ENCODE results near the gene HNRNPA3. TPM values are rescaled to one million over a fixed set of nuclear protein-coding genes. Genes with fewer than 3 reads are reported as not detected.

HNRNPA3 gene
- total RNA-seq, 4 donors from 2014 or later: 56.4 to 256 (median 107) TPM

DNA sequence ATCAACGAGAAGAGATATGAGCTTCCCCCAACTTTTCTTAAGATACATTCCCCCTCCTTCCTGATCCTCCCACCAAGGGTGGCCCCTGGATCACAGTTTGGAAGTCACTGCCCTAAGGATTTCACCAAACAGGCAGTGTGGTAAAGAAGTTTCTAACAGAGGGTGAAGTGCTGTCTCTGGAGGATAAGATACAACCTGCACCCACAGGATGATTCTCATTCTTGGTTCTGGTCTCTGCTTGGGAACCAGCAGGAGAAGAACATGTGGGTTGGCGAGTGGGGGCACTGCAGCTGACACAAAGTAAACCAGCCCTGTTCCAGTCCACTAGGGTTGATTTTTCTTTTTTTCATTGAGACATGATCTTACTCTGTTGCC is 42.6 kb downstream of the HNRNPA3 start:
- TF ChIP-seq POLR2A (IDR thresholded peaks at IDR 0.05): no peak
- TF ChIP-seq, protein P1, sequence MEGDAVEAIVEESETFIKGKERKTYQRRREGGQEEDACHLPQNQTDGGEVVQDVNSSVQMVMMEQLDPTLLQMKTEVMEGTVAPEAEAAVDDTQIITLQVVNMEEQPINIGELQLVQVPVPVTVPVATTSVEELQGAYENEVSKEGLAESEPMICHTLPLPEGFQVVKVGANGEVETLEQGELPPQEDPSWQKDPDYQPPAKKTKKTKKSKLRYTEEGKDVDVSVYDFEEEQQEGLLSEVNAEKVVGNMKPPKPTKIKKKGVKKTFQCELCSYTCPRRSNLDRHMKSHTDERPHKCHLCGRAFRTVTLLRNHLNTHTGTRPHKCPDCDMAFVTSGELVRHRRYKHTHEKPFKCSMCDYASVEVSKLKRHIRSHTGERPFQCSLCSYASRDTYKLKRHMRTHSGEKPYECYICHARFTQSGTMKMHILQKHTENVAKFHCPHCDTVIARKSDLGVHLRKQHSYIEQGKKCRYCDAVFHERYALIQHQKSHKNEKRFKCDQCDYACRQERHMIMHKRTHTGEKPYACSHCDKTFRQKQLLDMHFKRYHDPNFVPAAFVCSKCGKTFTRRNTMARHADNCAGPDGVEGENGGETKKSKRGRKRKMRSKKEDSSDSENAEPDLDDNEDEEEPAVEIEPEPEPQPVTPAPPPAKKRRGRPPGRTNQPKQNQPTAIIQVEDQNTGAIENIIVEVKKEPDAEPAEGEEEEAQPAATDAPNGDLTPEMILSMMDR (IDR thresholded peaks at IDR 0.05): no peak
- intact Hi-C loops (cut with DNase I; ENCODE audit: low total_unique reads): no loop called here
- Histone ChIP-seq H3K27ac (peak overlapping the region; percentile 16 to 29), H3K4me3 (no peak overlapping the region), H3K27me3 (no peaks in the 10 kb centered on the region), H3K9me3 (no peaks in the 10 kb centered on the region), H3K4me1 (peaks cover 28 to 33% of the 10 kb centered on the region in 2 donors), H3K36me3 (no peaks in the 10 kb centered on the region)
- no peak for DNase-seq

- Histone ChIP-seq H3K4me3 (no peak overlapping the region), H3K36me3 (no peaks in the 10 kb centered on the region), H3K27ac (no peak overlapping the region), H3K27me3 (no peaks in the 10 kb centered on the region), H3K4me1 (peaks cover 23 to 33% of the 10 kb centered on the region in 2 donors), H3K9me3 (no peaks in the 10 kb centered on the region)
- intact Hi-C loops (cut with DNase I; ENCODE audit: low total_unique reads): no loop called here
- TF ChIP-seq, protein P1 (IDR thresholded peaks at IDR 0.05): no peak
- no peak for TF ChIP-seq POLR2A (IDR thresholded peaks at IDR 0.05)
- no peak for DNase-seq
Measured at GRCh38 chr2:177256026-177256425, 43.4 kb downstream of the HNRNPA3 start.

DNA sequence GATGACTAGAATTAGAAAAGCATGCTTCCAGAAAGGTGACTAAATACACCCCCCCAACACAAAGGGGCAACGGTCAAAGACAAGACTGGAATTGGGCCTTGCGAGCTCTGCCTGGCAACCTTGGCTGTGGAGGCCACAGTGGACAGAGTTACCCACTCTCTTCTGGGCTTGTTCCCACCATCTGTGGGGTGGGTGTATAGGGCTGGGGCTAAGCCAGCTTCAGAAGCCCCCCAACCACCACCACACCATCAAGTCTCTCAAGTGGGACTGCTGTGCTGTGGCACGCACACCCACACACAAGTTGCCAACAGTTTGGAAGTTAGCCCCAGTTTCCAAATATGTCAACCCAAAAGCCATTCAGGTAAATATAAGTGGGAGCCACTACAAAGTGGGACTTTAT is 44.1 kb downstream of the HNRNPA3 start:
- Histone ChIP-seq H3K27ac (peak overlapping the region in 1 of 2 donors; percentile 3), H3K36me3 (no peaks in the 10 kb centered on the region), H3K27me3 (no peaks in the 10 kb centered on the region), H3K4me1 (peaks cover 18 to 33% of the 10 kb centered on the region in 2 donors), H3K9me3 (no peaks in the 10 kb centered on the region), H3K4me3 (no peak overlapping the region)
- TF ChIP-seq POLR2A (IDR thresholded peaks at IDR 0.05): no peak
- TF ChIP-seq, protein P1 (IDR thresholded peaks at IDR 0.05): no peak
- no peak for DNase-seq
- intact Hi-C loops (cut with DNase I; ENCODE audit: low total_unique reads): no loop called here

- Histone ChIP-seq H3K9me3 (no peaks in the 10 kb centered on the region), H3K4me1 (peaks cover 18 to 33% of the 10 kb centered on the region in 2 donors), H3K36me3 (no peaks in the 10 kb centered on the region), H3K27me3 (no peaks in the 10 kb centered on the region), H3K4me3 (peak overlapping the region in 1 of 2 donors; percentile 18), H3K27ac (peak overlapping the region; percentile 2 to 28)
- intact Hi-C loops (cut with DNase I; ENCODE audit: low total_unique reads): no loop called here
- DNase-seq: no peak
- no peak for TF ChIP-seq POLR2A (IDR thresholded peaks at IDR 0.05)
- TF ChIP-seq, protein P1 (IDR thresholded peaks at IDR 0.05): no peak
Measured at GRCh38 chr2:177257471-177257870, 44.9 kb downstream of the HNRNPA3 start.

DNA sequence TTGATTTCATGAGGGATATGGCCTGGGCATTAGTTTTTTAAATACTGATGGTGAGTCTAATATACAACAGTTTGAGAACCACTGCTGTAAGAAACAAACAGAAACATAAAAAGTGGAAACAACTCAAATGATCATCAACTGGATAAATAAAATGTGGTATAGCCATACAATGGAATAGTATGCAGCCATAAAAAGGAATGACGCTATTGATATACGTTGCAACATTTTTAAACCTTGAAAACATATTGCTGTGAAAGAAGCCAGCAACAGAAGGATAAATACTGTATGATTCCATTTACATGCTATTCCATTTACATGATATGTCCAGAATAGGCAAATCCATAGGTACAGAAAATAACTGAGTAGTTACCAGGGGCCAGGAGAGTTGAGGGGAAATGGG is 45.5 kb downstream of the HNRNPA3 start:
- Histone ChIP-seq H3K9me3 (no peaks in the 10 kb centered on the region), H3K4me1 (peaks cover 18 to 28% of the 10 kb centered on the region in 2 donors), H3K27me3 (no peaks in the 10 kb centered on the region), H3K27ac (no peak overlapping the region), H3K36me3 (no peaks in the 10 kb centered on the region), H3K4me3 (no peak overlapping the region)
- intact Hi-C loops (cut with DNase I; ENCODE audit: low total_unique reads): no loop called here
- DNase-seq: no peak
- no peak for TF ChIP-seq POLR2A (IDR thresholded peaks at IDR 0.05)
- TF ChIP-seq, protein P1 (IDR thresholded peaks at IDR 0.05): no peak

Measured in uterus (tissue), 4 donors.